ENCODE data around the gene VAV2.

VAV2 gene

GRCh38 chr9:133853331-133853730 is 138.8 kb downstream of the VAV2 start:
- no peak for DNase-seq (ENCODE audit: low read depth in 2 of 2)

GRCh38 chr9:133852431-133852830 is 139.7 kb downstream of the VAV2 start:
- no peak for DNase-seq (ENCODE audit: low read depth in 2 of 2)

GRCh38 chr9:133851693-133852092 is 140.4 kb downstream of the VAV2 start:
- DNase-seq (ENCODE audit: low read depth in 2 of 2), result no peak

- no peak for DNase-seq (ENCODE audit: low read depth in 2 of 2)
These were observed 141.2 kb downstream of the VAV2 start for GRCh38 chr9:133850937-133851336.

- DNase-seq (ENCODE audit: low read depth in 2 of 2), result no peak
These were observed 142.0 kb downstream of the VAV2 start for GRCh38 chr9:133850161-133850560.

- no peak for DNase-seq (ENCODE audit: low read depth in 2 of 2)
These were observed 142.9 kb downstream of the VAV2 start for GRCh38 chr9:133849110-133849670.

- DNase-seq (ENCODE audit: low read depth in 2 of 2), result no peak
These were observed 143.5 kb downstream of the VAV2 start for GRCh38 chr9:133848471-133849109.

- DNase-seq (ENCODE audit: low read depth in 2 of 2), result no peak
These were observed 145.5 kb downstream of the VAV2 start for GRCh38 chr9:133846483-133847090.

- DNase-seq (ENCODE audit: low read depth in 2 of 2), result no peak
These were observed 146.7 kb downstream of the VAV2 start for GRCh38 chr9:133845440-133845839.

- DNase-seq (ENCODE audit: low read depth in 2 of 2), result no peak
These were observed 147.2 kb downstream of the VAV2 start for GRCh38 chr9:133844881-133845410.

GRCh38 chr9:133844398-133844784 is 147.7 kb downstream of the VAV2 start:
- no peak for DNase-seq (ENCODE audit: low read depth in 2 of 2)

- DNase-seq (ENCODE audit: low read depth in 2 of 2), result no peak
These were observed 148.2 kb downstream of the VAV2 start for GRCh38 chr9:133843751-133844397.

- DNase-seq (ENCODE audit: low read depth in 2 of 2), result no peak
These were observed 148.9 kb downstream of the VAV2 start for GRCh38 chr9:133843250-133843649.

GRCh38 chr9:133842721-133843227 is 149.3 kb downstream of the VAV2 start:
- DNase-seq (ENCODE audit: low read depth in 2 of 2), result no peak

GRCh38 chr9:133842174-133842573 is 149.9 kb downstream of the VAV2 start:
- DNase-seq (ENCODE audit: low read depth in 2 of 2), result no peak

- no peak for DNase-seq (ENCODE audit: low read depth in 2 of 2)
These were observed 150.8 kb downstream of the VAV2 start for GRCh38 chr9:133841167-133841812.

- no peak for DNase-seq (ENCODE audit: low read depth in 2 of 2)
These were observed 152.2 kb downstream of the VAV2 start for GRCh38 chr9:133839822-133840329.

GRCh38 chr9:133838859-133839507 is 153.1 kb downstream of the VAV2 start:
- no peak for DNase-seq (ENCODE audit: low read depth in 2 of 2)

- DNase-seq (ENCODE audit: low read depth in 2 of 2), result no peak
These were observed 154.2 kb downstream of the VAV2 start for GRCh38 chr9:133837627-133838597.

- DNase-seq (ENCODE audit: low read depth in 2 of 2), result no peak
These were observed 155.3 kb downstream of the VAV2 start for GRCh38 chr9:133836818-133837217.

Data from stimulated activated CD4-positive, alpha-beta T cell treated with anti-CD3 and anti-CD28 coated beads, Interleukin-1b, Interleukin-23, amount 100 ng/mL, for 1 hour (primary cell).